EH (cell line): ENCODE data around the gene RBMS1.
A peak's percentile ranks its signal among the peaks of the same experiment; 100 is the strongest.
"Not testable (repeated sequence)": the region's sequence is repeated elsewhere in the genome, so short reads cannot be mapped to it uniquely, and the experiment has no call there.

Experiments used
- DNase-seq: peaks from one replicate; pipeline ENCODE4 v3.0.0-alpha.2; 2015; ENCODE audit warnings: low read depth

The RBMS1 gene

GRCh38 chr2:160380000-160380570, 113.5 kb downstream of the RBMS1 start:
- DNase-seq, result no peak

GRCh38 chr2:160379399-160379798, 114.2 kb downstream of the RBMS1 start:
- DNase-seq, result peak; percentile 90

- DNase-seq, result no peak
These were observed 116.2 kb downstream of the RBMS1 start for GRCh38 chr2:160377204-160377995.

DNA sequence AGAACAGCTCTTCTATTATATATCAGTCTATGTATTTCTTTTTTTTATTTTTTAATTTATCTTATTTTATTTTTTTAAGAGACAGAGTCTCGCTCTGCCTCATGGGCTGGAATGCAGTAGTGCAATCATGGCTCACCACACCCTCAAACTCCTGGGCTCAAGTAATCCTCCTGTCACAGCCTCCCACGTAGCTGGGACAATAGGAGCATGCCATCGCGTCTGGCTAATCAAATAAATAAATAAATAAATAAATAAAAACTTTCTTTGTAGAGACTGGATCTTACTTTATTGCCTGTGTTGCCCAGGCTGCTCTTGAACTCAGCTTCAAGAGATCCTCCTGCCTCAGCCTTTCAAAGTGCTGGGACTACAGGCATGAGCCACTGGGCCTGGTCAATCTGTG, 117.0 kb downstream of the RBMS1 start:
- peak; percentile 71 for DNase-seq

DNA sequence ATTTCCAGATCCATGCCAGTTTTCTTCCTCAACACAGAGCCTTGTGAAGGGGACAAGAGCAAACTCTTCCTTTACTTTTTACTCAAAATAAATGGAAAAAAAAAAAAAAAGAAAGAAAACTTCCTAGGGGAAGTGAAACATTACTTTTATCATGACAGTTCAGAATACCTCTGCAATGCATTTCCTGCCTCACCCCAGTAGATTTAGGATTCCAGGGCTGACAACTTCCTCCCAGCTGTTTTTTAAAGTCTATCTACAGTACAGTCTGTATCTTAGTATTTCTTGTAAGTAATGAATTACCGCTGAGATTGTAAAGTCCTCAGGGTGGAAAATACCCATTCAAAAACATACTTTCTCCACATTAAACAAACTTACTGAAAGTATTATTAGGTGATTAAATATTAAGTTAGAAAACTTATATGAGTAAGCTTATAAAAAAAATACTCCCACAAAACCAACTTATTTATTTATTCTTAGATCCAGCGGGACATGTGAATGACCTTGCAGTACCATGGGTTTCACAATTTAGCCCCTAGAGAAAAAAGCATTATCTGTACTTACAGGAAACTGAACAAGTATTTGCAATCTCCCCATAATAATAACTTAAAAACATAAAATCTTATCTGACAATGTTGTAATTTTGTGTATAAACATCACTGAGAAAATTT, 117.7 kb downstream of the RBMS1 start:
- peak; percentile 79 for DNase-seq

GRCh38 chr2:160375037-160375436, 118.6 kb downstream of the RBMS1 start:
- DNase-seq, result peak; percentile 90

GRCh38 chr2:160373666-160374065, 119.9 kb downstream of the RBMS1 start:
- peak; percentile 76 for DNase-seq

DNA sequence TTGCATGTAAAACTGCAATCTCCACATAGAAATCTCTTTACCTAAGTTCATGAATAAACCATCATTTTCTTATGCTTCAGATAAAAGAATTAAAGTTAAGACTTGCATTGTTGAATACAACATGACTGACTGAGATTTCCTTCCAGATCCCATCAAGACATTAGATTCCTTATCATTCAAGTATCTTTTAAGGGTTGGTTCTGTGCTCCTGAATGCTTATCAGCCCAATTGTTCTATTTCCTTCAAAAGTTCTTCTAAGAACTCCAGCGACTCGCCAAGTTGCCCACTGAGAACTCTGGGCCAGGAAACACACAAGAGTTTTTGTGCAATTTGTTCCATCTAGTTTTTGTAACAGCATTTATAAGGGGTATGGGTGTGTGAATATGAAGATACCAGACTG, 120.3 kb downstream of the RBMS1 start:
- DNase-seq, result no peak

DNA sequence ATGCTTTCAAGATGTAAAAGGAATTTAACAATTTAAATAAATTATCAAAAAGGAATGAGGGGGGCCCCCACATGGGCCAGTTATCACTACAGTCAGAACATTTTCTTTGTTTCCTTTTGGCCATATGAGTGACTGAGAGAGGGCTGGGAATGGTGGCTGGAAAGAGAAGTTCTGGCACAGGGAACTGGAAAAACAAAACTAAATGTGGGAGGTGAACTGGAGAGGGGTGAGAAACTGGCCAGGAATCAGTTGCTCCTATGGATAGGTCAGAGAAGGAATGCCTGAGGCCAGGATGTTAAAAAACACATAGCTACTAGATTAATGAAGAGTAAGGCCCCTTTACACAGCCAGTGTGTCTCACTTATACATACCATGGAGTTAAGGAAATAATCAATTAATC, 121.0 kb downstream of the RBMS1 start:
- peak; percentile 91 for DNase-seq

GRCh38 chr2:160372010-160372356, 121.6 kb downstream of the RBMS1 start:
- DNase-seq, result no peak

- DNase-seq, result peak; percentile 46
These were observed 122.2 kb downstream of the RBMS1 start for GRCh38 chr2:160371251-160372009.

GRCh38 chr2:160368988-160369930, 124.3 kb downstream of the RBMS1 start:
- peak; percentile 69 for DNase-seq

DNA sequence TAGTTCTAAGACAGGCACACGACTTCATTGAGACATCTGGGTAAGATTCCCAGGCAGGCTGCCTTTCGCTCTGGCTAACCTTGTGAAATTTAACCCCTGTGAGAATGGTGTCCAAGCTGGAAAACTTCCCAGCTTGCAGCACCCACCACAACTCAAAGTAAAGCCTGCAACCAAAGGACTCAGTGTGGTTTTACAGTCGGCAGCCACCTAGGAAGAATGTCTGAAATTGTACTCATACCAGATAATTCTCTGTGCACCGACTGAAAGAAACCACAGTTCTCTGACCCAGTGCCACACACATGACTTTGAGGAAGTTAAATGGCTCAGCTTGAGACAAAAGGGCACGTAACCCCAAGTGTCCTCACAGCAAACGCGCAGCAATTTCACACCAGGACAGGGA, 125.7 kb downstream of the RBMS1 start:
- peak; percentile 99 for DNase-seq

DNA sequence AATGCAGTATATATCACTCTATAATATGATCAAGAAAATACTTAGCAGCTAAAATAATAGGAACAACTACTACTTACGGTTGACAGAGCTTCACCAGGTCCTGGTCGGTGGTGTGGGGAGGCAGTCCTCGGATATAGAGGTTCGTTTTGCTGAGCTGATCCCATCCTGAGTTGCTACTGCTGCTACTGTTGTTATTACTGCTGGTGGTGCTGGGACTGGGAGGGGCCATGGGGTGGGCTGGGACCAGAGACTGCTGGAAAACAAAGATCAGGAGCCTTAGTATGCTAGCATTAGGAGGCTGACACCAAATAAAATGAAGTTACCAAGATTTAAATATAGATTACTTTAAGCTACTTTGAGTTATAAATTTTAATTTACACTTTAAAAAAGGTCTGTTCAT, 126.5 kb downstream of the RBMS1 start:
- not testable (repeated sequence) for DNase-seq

- no peak for DNase-seq
These were observed 127.1 kb downstream of the RBMS1 start for GRCh38 chr2:160366474-160366873.

- no peak for DNase-seq
These were observed 127.8 kb downstream of the RBMS1 start for GRCh38 chr2:160365716-160366367.

DNA sequence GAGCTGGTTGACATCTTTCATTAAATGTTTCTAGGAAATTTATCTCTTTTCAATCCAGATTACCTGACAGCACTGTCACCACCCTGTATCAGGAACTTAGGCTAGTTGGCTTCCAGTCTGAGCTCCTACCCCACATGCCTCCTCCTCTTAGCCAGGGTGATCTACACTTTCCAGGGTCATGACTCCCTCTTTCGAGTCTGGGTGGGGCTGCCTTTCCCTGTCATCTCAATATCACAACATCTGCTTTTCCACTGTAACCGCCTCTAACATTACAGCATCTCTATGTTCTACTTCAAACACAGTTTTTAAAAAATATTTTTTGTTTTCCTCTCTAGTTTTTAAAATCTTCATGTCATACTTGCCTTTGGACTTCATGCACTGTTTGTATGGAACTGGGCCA, 129.2 kb downstream of the RBMS1 start:
- no peak for DNase-seq

- DNase-seq, result no peak
These were observed 129.6 kb downstream of the RBMS1 start for GRCh38 chr2:160363961-160364360.

GRCh38 chr2:160363055-160363454, 130.6 kb downstream of the RBMS1 start:
- DNase-seq, result no peak

DNA sequence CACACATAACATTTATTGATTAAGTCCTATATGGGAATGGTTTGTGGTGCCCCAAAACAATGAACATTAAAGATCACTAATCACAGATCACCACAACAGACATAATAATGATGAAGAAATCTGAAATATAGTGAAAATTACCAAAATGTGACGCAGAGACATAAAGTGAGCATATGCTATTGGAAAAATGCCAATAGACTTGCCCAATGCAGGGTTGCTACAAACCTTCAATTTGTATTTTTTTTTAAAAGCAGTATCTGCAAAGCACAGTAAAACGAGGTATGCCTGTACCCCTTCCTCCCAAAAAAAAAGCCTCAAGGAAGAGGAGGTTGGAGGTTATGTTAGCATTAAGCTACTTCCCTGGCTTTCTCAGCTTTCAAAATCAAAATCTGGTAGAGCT, 131.1 kb downstream of the RBMS1 start:
- no peak for DNase-seq

DNA sequence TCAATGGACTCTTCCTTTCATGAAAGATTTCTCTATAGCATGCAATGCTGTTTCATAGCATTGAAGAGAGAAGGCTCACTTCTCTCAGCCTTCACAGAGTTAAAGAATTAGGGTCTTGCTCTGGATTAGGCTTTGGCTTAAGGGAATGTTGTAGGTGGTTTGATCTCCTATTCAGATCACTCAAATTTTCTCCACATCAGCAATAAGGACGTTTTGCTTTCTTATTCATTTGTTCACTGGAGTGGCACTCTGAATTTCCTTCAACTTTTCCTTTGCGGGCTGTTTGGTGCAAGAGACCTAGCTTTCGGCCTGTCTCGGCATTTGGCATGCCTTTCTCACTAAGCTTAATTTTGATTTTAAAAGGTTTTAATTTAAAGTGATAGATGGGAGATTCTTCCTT, 131.6 kb downstream of the RBMS1 start:
- DNase-seq, result no peak
